ENCODE data around the gene NLGN2.

The NLGN2 gene

GRCh38 chr17:7393613-7394451, 13.8 kb upstream of the NLGN2 start:
- TF ChIP-seq CTCF (conservative IDR thresholded peaks at IDR 0.05; ENCODE audit: low read depth, low read length), result peak; percentile 29
- no peak for DNase-seq (ENCODE audit: low read depth)
- peak overlapping the region; percentile 85 for H3K4me3 ChIP-seq (ENCODE audit: low read length)

- TF ChIP-seq CTCF (conservative IDR thresholded peaks at IDR 0.05; ENCODE audit: low read depth, low read length), result peak; percentile 47
Observed at GRCh38 chr17:7394452-7395191, 13.0 kb upstream of the NLGN2 start, which contains the start of gene PLSCR3. Gene PLSCR3 (minus strand): TSS chr17:7394525. CDS start chr17:7394110, 415 bp downstream.

GRCh38 chr17:7396147-7396546, 11.5 kb upstream of the NLGN2 start:
- H3K4me3 ChIP-seq (ENCODE audit: low read length), result no peak overlapping the region
- DNase-seq (ENCODE audit: low read depth), result no peak

More at GRCh38 chr17:7394452-7395191, 13.0 kb upstream of the NLGN2 start, which contains the start of gene PLSCR3:
- DNase-seq (ENCODE audit: low read depth), result peak; percentile 54
- peak within 1 kb of the TSS; percentile 85 for H3K4me3 ChIP-seq (ENCODE audit: low read length)

GRCh38 chr17:7398612-7399011, 9.0 kb upstream of the NLGN2 start:
- no peak for DNase-seq (ENCODE audit: low read depth)
- H3K4me3 ChIP-seq (ENCODE audit: low read length), result no peak overlapping the region
- no peak for TF ChIP-seq CTCF (conservative IDR thresholded peaks at IDR 0.05; ENCODE audit: low read depth, low read length)

More at GRCh38 chr17:7396147-7396546, 11.5 kb upstream of the NLGN2 start:
- no peak for TF ChIP-seq CTCF (conservative IDR thresholded peaks at IDR 0.05; ENCODE audit: low read depth, low read length)

- no peak for TF ChIP-seq CTCF (conservative IDR thresholded peaks at IDR 0.05; ENCODE audit: low read depth, low read length)
- no peak for DNase-seq (ENCODE audit: low read depth)
- H3K4me3 ChIP-seq (ENCODE audit: low read length), result peak overlapping the region; percentile 77
Observed at GRCh38 chr17:7403043-7403726, 4.5 kb upstream of the NLGN2 start.

- no peak for DNase-seq (ENCODE audit: low read depth)
- H3K4me3 ChIP-seq (ENCODE audit: low read length), result peak overlapping the region; percentile 77
- TF ChIP-seq CTCF (conservative IDR thresholded peaks at IDR 0.05; ENCODE audit: low read depth, low read length), result no peak
Observed at GRCh38 chr17:7403727-7403976, 4.0 kb upstream of the NLGN2 start.

All from retinal pigment epithelial cell (primary cell).